Hepatocyte (in vitro differentiated cells): ENCODE measurements around the gene FITM1. TPM values are rescaled to one million over a fixed set of nuclear protein-coding genes. Genes with fewer than 3 reads are reported as not detected.

Experiments
- DNase-seq: peaks from one replicate; pipeline ENCODE4 v3.0.0-alpha.2; 2016; ENCODE audit warnings: low spot score
- H2AFZ ChIP-seq: fragments of 200-600 bp; sonication (generic); 2 replicates; pipeline ENCODE4 v1.6.0; 2016; ENCODE audit warnings: antibody characterized with exemption, mild to moderate bottlenecking
- H3K27ac ChIP-seq: fragments of 200-600 bp; sonication (generic); 2 replicates; pipeline ENCODE4 v1.5.1; 2016; ENCODE audit warnings: mild to moderate bottlenecking
- H3K27me3 ChIP-seq: fragments of 200-600 bp; sonication (generic); 2 replicates; pipeline ENCODE4 v1.6.1; 2016
- H3K36me3 ChIP-seq: fragments of 200-600 bp; sonication (generic); replicated peaks from 2 replicates; pipeline ENCODE4 v1.5.1; 2016; ENCODE audit warnings: low read depth; ENCODE audit not compliant: insufficient read depth
- H3K4me1 ChIP-seq: fragments of 200-600 bp; sonication (generic); 2 replicates; pipeline ENCODE4 v1.5.1; 2016; ENCODE audit warnings: mild to moderate bottlenecking, moderate library complexity; ENCODE audit not compliant: insufficient read depth
- H3K4me2 ChIP-seq: fragments of 200-600 bp; sonication (generic); 2 replicates; pipeline ENCODE4 v1.6.0; 2016
- H3K4me3 ChIP-seq: fragments of 200-600 bp; sonication (generic); 2 replicates; pipeline ENCODE4 v1.5.1; 2016; ENCODE audit warnings: mild to moderate bottlenecking
- H3K79me2 ChIP-seq: fragments of 200-600 bp; sonication (generic); 2 replicates; pipeline ENCODE4 v1.6.0; 2017; ENCODE audit warnings: mild to moderate bottlenecking
- H3K9me2 ChIP-seq: fragments of 200-600 bp; sonication (generic); replicated peaks from 2 replicates; pipeline ENCODE4 v1.6.0; 2017; ENCODE audit warnings: mild to moderate bottlenecking; ENCODE audit not compliant: insufficient read depth
- H3K9me3 ChIP-seq: fragments of 200-600 bp; sonication (generic); 2 replicates; pipeline ENCODE4 v1.5.1; 2016; ENCODE audit warnings: low read depth, mild to moderate bottlenecking
- H4K20me1 ChIP-seq: fragments of 200-600 bp; sonication (generic); 2 replicates; pipeline ENCODE4 v1.6.0; 2016; ENCODE audit warnings: mild to moderate bottlenecking; ENCODE audit not compliant: insufficient read depth, poor library complexity, severe bottlenecking
- CTCF ChIP-seq: fragments of 200-600 bp; sonication (generic); IDR thresholded peaks from 2 replicates; pipeline ENCODE4 v1.5.1; 2016; ENCODE audit warnings: antibody characterized with exemption, mild to moderate bottlenecking; ENCODE audit not compliant: poor library complexity
- EZH2 ChIP-seq: fragments of 200-600 bp; sonication (generic); IDR thresholded peaks from 2 replicates; pipeline ENCODE4 v1.6.1; 2016; ENCODE audit warnings: antibody characterized with exemption, mild to moderate bottlenecking, borderline replicate concordance
- EZH2phosphoT487 ChIP-seq: fragments of 200-600 bp; sonication (generic); IDR thresholded peaks from one replicate; pipeline ENCODE4 v1.6.1; 2018; ENCODE audit warnings: antibody characterized with exemption, mild to moderate bottlenecking, low read depth, moderate library complexity; ENCODE audit not compliant: unreplicated experiment, severe bottlenecking
- WGBS: methylation state at CpG from one replicate; pipeline ENCODE4 v1.1.6; 2016; ENCODE audit warnings: low lambda C conversion rate; ENCODE audit errors: missing lambda C conversion rate; 5-methylcytosine and 5-hydroxymethylcytosine counted together
- polyA plus RNA-seq: library from polyadenylated mRNA; unstranded; fragments of >200 nt; fragmentation: Nextera tagmentation; extraction: Ambion mirVana; gene quantifications from 2 replicates; pipeline ENCODE4 v1.2.1, GENCODE V29; 2016
- total RNA-seq: library from RNA; depleted of rRNA; stranded (reverse); fragments of >200 nt; gene quantifications from 2 replicates; pipeline ENCODE4 v1.2.3, GENCODE V29; 2014

Gene FITM1
- total and polyA plus RNA-seq, 2 experiments from 2014 or later, result 1.0 to 2.2 TPM

- H3K27me3 ChIP-seq, result no peaks in the 10 kb centered on the region
- H3K79me2 ChIP-seq, result peaks cover 45% of the 10 kb centered on the region
- H3K27ac ChIP-seq, result no peak overlapping the region
- H3K4me3 ChIP-seq, result no peak overlapping the region
- peak overlapping the region; percentile 97 for H3K4me2 ChIP-seq
- H2AFZ ChIP-seq, result no peak overlapping the region
- H3K4me1 ChIP-seq, result peaks cover 7% of the 10 kb centered on the region
- 93% methylated on average over 9 of the region's 9 CpGs for WGBS
- H4K20me1 ChIP-seq, result peaks cover 3% of the 10 kb centered on the region
- H3K9me2 ChIP-seq, result no peaks in the 10 kb centered on the region
- TF ChIP-seq CTCF (no peak), EZH2phosphoT487 (no peak), EZH2 (no peak)
- no peaks in the 10 kb centered on the region for H3K36me3 ChIP-seq
- H3K9me3 ChIP-seq, result no peaks in the 10 kb centered on the region
- DNase-seq, result no peak
Observed at GRCh38 chr14:24139272-24139934, 8.9 kb downstream of the FITM1 start.

GRCh38 chr14:24141097-24141880 lies 10.8 kb downstream of the FITM1 start, which contains the start of gene EMC9:
EMC9 (minus strand) TSS chr14:24141591; CDS start chr14:24141304, 287 bp downstream.
- DNase-seq, result peak; percentile 100
- Histone ChIP-seq H3K27me3 (no peaks in the 10 kb centered on the region), H3K9me2 (no peaks in the 10 kb centered on the region), H3K27ac (peak within 1 kb of the TSS; percentile 75), H3K4me3 (peak within 1 kb of the TSS; percentile 27), H4K20me1 (peaks cover 3% of the 10 kb centered on the region), H3K9me3 (no peaks in the 10 kb centered on the region), H3K4me1 (peaks cover 16% of the 10 kb centered on the region), H2AFZ (peak within 1 kb of the TSS; percentile 44), H3K36me3 (no peaks in the 10 kb centered on the region), H3K79me2 (peaks cover 59% of the 10 kb centered on the region), H3K4me2 (peak within 1 kb of the TSS; percentile 97)
- WGBS, result 2% methylated on average over 59 of the region's 65 CpGs
- TF ChIP-seq EZH2 (no peak), CTCF (peak; percentile 28), EZH2phosphoT487 (no peak)

GRCh38 chr14:24143511-24143910 lies 13.1 kb downstream of the FITM1 start:
- Histone ChIP-seq H3K27me3 (no peaks in the 10 kb centered on the region), H3K36me3 (no peaks in the 10 kb centered on the region), H3K79me2 (peaks cover 49% of the 10 kb centered on the region), H3K4me3 (no peak overlapping the region), H3K9me2 (no peaks in the 10 kb centered on the region), H3K9me3 (no peaks in the 10 kb centered on the region), H3K4me1 (peaks cover 14% of the 10 kb centered on the region), H3K4me2 (no peak overlapping the region), H2AFZ (no peak overlapping the region), H4K20me1 (peaks cover 8% of the 10 kb centered on the region), H3K27ac (no peak overlapping the region)
- TF ChIP-seq CTCF (no peak), EZH2 (no peak), EZH2phosphoT487 (no peak)
- WGBS, result 100% methylated on average over 2 of the region's 2 CpGs
- no peak for DNase-seq
